Lung (tissue), 12 donors: ENCODE results near the gene DLG1. TPM values are rescaled to one million over a fixed set of nuclear protein-coding genes. Genes with fewer than 3 reads are reported as not detected.

Source experiments
- ATAC-seq: fragments of 200-7000 bp; cut with Tn5 transposase; one replicate; pipeline ENCODE4 v1.9.1; 2020; ENCODE audit warnings: moderate number of reproducible peaks; ENCODE audit not compliant: insufficient read depth, low FRiP score
- DNase-seq, 3 donors: peaks; one replicate each; pipeline ENCODE4 v3.0.0-alpha.2; 2013 to 2017
- H3K27ac ChIP-seq, 2 donors: one replicate each; pipeline ENCODE4 v1.5.1; 2013; ENCODE audit warnings: mild to moderate bottlenecking in 2 of 2, moderate library complexity in 2 of 2, control low read depth in 1 of 2, inconsistent platforms in 1 of 2, low read depth in 1 of 2, low read length in 1 of 2
- H3K27me3 ChIP-seq, 3 donors: one replicate each; pipeline ENCODE4 v1.5.1; 2013; ENCODE audit warnings: low read length in 2 of 3; ENCODE audit not compliant: control insufficient read depth in 3 of 3, insufficient read depth in 3 of 3
- H3K36me3 ChIP-seq, 4 donors: one replicate each; pipeline ENCODE4 v1.5.1; 2013; ENCODE audit warnings: low read length in 4 of 4, mild to moderate bottlenecking in 1 of 4, moderate library complexity in 1 of 4; ENCODE audit not compliant: control insufficient read depth in 4 of 4, insufficient read depth in 4 of 4
- H3K4me1 ChIP-seq, 5 donors: one replicate each; pipeline ENCODE4 v1.5.1; 2013; ENCODE audit warnings: low read length in 5 of 5, mild to moderate bottlenecking in 2 of 5, moderate library complexity in 1 of 5; ENCODE audit not compliant: control insufficient read depth in 5 of 5, insufficient read depth in 5 of 5
- H3K4me3 ChIP-seq: one replicate; pipeline ENCODE4 v1.5.1; 2013; ENCODE audit warnings: mild to moderate bottlenecking, control low read depth, moderate library complexity
- H3K9ac ChIP-seq, 2 donors: one replicate each; pipeline ENCODE4 v1.5.1; 2013; ENCODE audit warnings: low read length in 2 of 2, control low read depth in 1 of 2; ENCODE audit not compliant: insufficient read depth in 1 of 2
- H3K9me3 ChIP-seq, 4 donors: one replicate each; pipeline ENCODE4 v1.5.1; 2013; ENCODE audit warnings: low read length in 3 of 4, mild to moderate bottlenecking in 1 of 4, moderate library complexity in 1 of 4; ENCODE audit not compliant: control insufficient read depth in 4 of 4, insufficient read depth in 3 of 4
- WGBS, 2 donors: extraction: QIAGEN DNeasy Blood & Tissue Kit; methylation state at CpG; one replicate each; pipeline ENCODE4 v1.1.7; 2013; 5-methylcytosine and 5-hydroxymethylcytosine counted together
- polyA plus RNA-seq, 2 donors: library from polyadenylated mRNA; stranded (reverse); fragments of 200-250 nt; gene quantifications; one replicate each; pipeline ENCODE4 v1.2.1, GENCODE V29; 2013
- total RNA-seq, 2 donors: library from RNA; depleted of rRNA in 1 of 2; stranded (reverse); fragments of >200 nt in 1 of 2; gene quantifications; one replicate each; pipeline ENCODE4 v1.2.1, GENCODE V29; 2014 to 2021
- TF ChIP-seq, protein P1 (sequence below): IDR thresholded peaks from 2 replicates; pipeline ENCODE4 v1.5.1; 2012; ENCODE audit warnings: mild to moderate bottlenecking; ENCODE audit errors: control extremely low read depth, extremely low read depth
- donor health status: control.
- donor health status: control.
- donor health status: Bipolar disorder and iron deficiency.
- donor health status: healthy.
- donor health status: DM: yes; HTN: yes; CAD: no.

Gene DLG1
- total and polyA plus RNA-seq, 4 donors = 16.0 to 114 (median 45.7) TPM

DNA sequence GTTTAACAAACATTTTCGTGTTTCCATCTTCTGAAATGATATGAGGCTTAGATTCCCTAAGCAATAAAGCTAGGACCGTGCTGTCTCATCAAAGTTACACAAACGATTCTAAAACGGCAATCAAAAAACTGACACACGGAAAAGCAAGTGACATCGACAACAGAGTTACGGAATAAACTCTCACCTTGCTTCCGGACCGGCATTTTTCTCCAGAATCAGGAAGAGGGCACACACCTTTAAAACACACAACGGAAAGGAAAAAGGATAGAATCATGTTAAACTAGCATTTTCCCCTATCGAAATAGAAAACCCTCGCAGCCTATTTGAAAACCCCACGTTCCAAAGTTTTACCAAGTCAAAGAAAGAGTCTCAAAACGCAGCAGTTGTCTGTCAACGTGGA, 1.4 kb downstream of the DLG1 start:
- Histone ChIP-seq H3K27ac (peak overlapping the region; percentile 83 to 97), H3K36me3 (peaks cover 0 to 11% (median 8%) of the 10 kb centered on the region in 4 donors), H3K27me3 (no peaks in the 10 kb centered on the region), H3K9ac (peak overlapping the region; percentile 70 to 89), H3K9me3 (no peaks in the 10 kb centered on the region), H3K4me1 (peaks cover 0 to 20% (median 3%) of the 10 kb centered on the region in 5 donors), H3K4me3 (peak overlapping the region; percentile 74)
- no peak for ATAC-seq
- no peak for DNase-seq
- TF ChIP-seq, protein P1, sequence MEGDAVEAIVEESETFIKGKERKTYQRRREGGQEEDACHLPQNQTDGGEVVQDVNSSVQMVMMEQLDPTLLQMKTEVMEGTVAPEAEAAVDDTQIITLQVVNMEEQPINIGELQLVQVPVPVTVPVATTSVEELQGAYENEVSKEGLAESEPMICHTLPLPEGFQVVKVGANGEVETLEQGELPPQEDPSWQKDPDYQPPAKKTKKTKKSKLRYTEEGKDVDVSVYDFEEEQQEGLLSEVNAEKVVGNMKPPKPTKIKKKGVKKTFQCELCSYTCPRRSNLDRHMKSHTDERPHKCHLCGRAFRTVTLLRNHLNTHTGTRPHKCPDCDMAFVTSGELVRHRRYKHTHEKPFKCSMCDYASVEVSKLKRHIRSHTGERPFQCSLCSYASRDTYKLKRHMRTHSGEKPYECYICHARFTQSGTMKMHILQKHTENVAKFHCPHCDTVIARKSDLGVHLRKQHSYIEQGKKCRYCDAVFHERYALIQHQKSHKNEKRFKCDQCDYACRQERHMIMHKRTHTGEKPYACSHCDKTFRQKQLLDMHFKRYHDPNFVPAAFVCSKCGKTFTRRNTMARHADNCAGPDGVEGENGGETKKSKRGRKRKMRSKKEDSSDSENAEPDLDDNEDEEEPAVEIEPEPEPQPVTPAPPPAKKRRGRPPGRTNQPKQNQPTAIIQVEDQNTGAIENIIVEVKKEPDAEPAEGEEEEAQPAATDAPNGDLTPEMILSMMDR = no peak
- 1% methylated on average over 15 of the region's 15 CpGs for WGBS, 2 donors

DNA sequence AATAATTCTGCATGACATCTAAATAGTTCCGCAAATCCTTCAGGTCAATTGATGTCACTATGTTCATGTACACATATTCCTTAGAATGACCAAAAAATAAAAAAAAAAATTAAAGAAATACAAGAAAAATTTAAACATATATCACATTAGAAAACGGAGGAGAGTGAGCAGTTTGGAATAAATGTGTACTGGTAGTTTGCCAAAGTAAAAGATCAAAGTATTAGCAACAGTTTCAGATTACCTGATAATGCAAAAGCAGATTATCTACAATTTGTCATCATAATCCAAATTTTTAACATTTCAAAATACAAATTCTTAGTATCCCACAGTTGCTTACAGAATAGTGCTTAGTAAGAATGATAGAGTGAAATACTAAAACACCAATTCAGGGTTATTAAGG, 1.9 kb downstream of the DLG1 start:
- Histone ChIP-seq H3K27ac (no peak overlapping the region), H3K36me3 (peaks cover 0 to 16% (median 9%) of the 10 kb centered on the region in 4 donors), H3K27me3 (no peaks in the 10 kb centered on the region), H3K4me1 (peaks cover 0 to 20% (median 3%) of the 10 kb centered on the region in 5 donors), H3K4me3 (no peak overlapping the region), H3K9ac (peak overlapping the region in 1 of 2 donors; percentile 70), H3K9me3 (no peaks in the 10 kb centered on the region)
- TF ChIP-seq, protein P1 = no peak
- ATAC-seq = no peak
- DNase-seq = no peak
- WGBS, 2 donors = 46 to 80% methylated on average over 2 of the region's 2 CpGs

DNA sequence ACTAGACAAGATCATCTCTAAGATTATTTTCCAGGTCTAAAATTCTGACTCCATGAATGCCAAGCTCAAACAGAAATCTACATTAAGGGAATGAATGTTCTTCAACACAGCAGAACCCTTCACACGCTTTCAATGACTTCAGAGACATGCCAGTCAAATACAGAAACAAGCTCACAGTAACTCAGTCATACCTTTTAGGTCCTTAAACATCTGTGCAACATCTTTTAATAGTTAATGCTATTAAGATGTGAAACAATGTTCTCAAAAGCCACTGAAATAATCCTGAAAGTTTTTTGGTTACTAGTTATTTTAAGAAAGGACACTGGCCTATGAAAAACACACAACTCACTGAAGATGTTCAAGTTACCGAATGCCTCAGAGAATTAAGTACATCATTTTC, 2.5 kb downstream of the DLG1 start:
- no peak overlapping the region for H3K4me3 ChIP-seq
- H3K4me1 ChIP-seq = peaks cover 0 to 20% (median 3%) of the 10 kb centered on the region in 5 donors

More for the DNA sequence above, 2.5 kb downstream of the DLG1 start:
- Histone ChIP-seq H3K9ac (peak overlapping the region in 1 of 2 donors; percentile 70), H3K27me3 (no peaks in the 10 kb centered on the region), H3K27ac (no peak overlapping the region), H3K9me3 (no peaks in the 10 kb centered on the region), H3K36me3 (peaks cover 0 to 17% (median 9%) of the 10 kb centered on the region in 4 donors)
- no peak for DNase-seq
- WGBS, 2 donors = 78 to 82% methylated on average over 2 of the region's 2 CpGs
- TF ChIP-seq, protein P1 = no peak
- no peak for ATAC-seq
